GM12873 (cell line): ENCODE measurements around the gene IL36RN.

ENCODE experiments used
- TF ChIP-seq, protein P1 (sequence below): IDR thresholded peaks from 2 replicates; pipeline ENCODE4 v1.5.1; 2012; ENCODE audit warnings: low read depth, mild to moderate bottlenecking, moderate library complexity, low read length, control low read depth; ENCODE audit not compliant: insufficient read depth; ENCODE audit errors: missing control alignments

IL36RN gene

DNA sequence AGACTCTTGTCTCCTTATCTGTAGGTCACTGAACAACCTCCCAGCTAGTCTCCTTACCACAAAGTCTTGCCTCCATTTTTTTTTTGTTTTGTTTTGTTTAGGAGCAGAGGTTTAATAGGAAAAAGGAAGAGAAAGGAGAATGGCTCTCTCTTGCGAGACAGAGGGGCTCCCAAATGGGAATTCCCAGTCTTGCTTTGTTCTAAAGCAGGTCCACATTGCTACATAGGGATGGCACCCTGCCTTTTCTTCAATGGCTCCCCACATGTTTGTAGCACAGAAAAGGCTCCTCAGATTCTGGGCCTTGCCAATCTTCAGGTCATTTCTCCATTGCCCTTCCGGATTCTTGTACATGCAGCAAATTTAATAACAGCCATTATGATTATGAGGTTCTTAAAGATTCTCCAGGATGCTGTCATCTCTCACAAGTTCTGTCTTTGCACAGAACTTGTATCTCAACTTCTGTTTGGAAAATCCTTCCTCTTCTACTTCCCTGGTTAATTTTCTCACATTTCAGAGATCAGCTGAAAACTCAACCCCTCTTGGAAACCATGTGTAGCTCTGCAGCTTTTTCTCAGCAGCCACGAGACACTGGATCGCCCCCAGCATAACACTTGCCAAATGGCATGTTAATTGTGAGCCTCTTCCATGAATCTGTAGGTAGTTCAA, 32.4 kb downstream of the IL36RN start:
- TF ChIP-seq, protein P1, sequence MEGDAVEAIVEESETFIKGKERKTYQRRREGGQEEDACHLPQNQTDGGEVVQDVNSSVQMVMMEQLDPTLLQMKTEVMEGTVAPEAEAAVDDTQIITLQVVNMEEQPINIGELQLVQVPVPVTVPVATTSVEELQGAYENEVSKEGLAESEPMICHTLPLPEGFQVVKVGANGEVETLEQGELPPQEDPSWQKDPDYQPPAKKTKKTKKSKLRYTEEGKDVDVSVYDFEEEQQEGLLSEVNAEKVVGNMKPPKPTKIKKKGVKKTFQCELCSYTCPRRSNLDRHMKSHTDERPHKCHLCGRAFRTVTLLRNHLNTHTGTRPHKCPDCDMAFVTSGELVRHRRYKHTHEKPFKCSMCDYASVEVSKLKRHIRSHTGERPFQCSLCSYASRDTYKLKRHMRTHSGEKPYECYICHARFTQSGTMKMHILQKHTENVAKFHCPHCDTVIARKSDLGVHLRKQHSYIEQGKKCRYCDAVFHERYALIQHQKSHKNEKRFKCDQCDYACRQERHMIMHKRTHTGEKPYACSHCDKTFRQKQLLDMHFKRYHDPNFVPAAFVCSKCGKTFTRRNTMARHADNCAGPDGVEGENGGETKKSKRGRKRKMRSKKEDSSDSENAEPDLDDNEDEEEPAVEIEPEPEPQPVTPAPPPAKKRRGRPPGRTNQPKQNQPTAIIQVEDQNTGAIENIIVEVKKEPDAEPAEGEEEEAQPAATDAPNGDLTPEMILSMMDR, result no peak

DNA sequence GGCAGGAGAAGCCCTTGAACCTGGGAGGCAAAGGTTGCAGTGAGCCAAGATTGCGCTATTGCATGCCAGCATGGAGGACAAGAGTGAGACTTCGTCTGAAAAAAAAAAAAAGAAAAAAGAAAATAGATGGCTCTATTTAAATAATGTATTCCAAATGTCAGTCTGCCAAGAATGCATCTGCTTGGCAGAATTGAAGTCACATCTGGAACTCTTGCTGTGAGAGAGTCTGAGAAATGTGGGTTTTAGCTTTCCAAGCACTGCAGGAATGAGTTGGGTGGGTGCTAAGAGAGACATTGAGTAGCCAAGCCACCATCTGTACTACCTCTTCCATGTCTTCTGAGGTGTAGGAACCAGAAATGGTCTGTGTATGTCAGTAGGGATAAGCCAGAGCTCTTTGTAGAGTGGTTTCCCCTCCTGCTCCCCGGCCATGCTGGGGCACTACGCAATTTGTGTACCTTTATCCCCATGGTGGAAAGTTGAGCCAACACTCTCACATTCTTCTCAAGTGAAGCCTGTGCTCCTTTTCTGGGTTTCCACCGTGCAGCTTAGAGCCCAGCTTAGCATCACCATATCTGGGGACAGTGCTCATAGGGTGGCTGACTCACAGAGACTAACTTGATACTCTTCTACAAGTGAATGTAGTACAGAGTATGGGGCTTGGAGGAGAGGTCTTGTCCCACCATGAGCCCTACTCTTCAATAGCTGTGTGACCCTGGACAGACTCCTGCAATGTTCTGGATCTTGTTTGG, 34.0 kb downstream of the IL36RN start:
- TF ChIP-seq, protein P1, result no peak

DNA sequence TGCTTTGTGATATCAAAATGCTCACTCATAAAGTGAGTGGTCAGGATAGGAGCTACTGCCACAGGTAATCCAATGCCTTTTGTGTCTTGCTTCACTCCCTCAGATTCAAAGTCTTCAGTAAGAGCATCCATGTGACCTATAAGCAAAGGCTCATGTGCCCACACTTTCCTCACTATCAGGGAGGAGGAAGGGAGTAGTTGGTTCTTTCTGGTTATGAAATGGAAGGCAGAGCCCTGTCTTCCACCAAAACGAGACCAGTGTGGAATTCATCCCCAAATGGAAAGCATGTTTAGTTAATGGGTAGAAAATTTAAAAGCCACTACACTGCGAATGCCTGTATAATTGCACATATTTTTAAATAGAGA, 34.6 kb downstream of the IL36RN start:
- TF ChIP-seq, protein P1, result no peak

DNA sequence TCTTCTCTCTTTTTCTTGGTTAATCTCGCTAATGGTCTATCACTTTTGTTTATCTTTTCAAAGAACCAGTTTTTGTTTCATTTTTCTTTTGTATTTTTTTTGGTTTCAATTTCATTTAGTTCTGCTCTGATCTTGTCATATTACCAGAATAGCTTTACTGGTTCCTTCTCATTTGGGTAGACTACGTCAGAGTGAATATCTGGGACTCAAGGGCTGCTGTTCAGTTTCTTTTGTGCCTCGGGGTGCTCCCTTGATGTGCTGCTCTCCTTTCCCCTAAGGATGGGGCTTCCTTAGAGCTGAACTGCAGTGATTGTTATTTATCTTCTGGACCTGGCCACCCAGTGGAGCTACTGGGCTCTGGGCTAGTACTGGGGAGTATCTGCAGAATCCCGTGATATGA, 39.0 kb downstream of the IL36RN start:
- TF ChIP-seq, protein P1, result no peak

DNA sequence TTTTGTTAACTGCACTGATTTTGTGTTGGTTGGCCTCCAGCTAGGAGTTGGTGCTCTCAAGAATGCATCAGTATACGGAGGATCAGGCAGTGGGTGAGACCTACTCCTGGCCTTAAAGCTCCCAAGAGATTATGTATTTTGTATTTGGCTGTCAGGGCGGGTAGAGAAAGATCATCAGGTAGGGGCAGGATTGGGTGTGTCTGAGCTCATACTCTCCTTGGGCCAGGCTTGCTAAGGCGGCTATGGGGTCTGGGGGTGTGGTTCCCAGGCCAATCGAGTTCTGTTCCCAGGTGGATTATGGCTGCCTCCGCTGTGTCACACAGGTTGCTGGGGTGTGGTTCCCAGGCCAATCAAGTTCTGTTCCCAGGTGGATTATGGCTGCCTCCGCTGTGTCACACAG, 39.5 kb downstream of the IL36RN start:
- TF ChIP-seq, protein P1, result no peak

DNA sequence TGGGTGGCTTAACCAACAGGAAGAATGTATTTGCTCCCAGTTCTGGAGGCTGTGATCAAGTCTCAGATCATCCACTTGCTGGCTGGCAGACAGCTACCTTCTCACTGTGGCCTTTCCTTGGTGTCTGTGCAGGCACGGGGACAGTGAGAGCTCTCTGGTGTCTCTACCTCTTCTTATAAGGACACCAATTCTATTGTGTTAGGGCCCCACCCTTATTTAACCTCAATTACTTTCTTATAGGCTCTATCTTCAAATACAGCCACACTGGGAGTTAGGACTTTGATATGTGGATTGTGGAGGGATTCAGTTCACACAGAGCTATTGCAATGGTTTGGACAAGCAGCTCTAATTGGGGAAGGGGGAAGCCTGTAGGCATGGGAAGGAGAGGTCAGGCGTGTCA, 43.1 kb downstream of the IL36RN start:
- TF ChIP-seq, protein P1, result no peak

DNA sequence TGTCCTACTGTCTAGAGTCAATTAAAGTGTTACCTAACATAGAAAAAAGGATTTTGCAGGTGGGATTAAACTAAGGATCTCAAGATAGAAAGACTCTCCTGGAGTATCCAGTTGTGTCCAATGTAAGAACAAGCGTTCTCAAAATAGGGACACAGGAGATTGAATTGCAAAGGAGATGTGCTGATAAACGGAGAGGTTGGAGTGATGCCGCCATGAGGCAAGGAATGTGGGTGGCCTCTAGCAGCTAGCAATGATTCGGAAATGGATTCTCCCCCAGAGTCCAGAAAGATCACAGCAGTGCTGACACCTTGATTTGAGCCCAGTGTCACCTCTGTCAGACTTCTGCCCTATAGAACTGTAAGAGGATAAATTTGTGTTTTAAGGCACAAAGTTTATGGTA, 44.3 kb downstream of the IL36RN start:
- TF ChIP-seq, protein P1, result no peak
